Neural progenitor cell (in vitro differentiated cells): Measurements from ENCODE around the gene OTX2.

Source experiments
- CTCF ChIP-seq: fragments of 200-600 bp; sonication (generic); IDR thresholded peaks from 2 replicates; pipeline ENCODE4 v1.5.1; 2017; ENCODE audit warnings: antibody characterized with exemption, mild to moderate bottlenecking
- EZH2 ChIP-seq: fragments of 200-600 bp; sonication (generic); IDR thresholded peaks from 2 replicates; pipeline ENCODE4 v1.6.1; 2017; ENCODE audit warnings: antibody characterized with exemption, mild to moderate bottlenecking, moderate library complexity
- EZH2phosphoT487 ChIP-seq: fragments of 200-600 bp; sonication (generic); IDR thresholded peaks from 2 replicates; pipeline ENCODE4 v1.6.1; 2017; ENCODE audit warnings: antibody characterized with exemption

GRCh38 chr14:56794088-56794556 is 16.2 kb downstream of the OTX2 start:
- no peak for TF ChIP-seq EZH2
- no peak for TF ChIP-seq CTCF
- TF ChIP-seq EZH2phosphoT487: no peak
